RPMI7951 (cell line): ENCODE results near the gene SMYD3. TPM values are rescaled to one million over a fixed set of nuclear protein-coding genes. Genes with fewer than 3 reads are reported as not detected.

Source experiments
- DNase-seq: peaks from one replicate; pipeline ENCODE4 v3.0.0-alpha.2; 2012; ENCODE audit warnings: low read depth
- total RNA-seq: library from RNA; depleted of rRNA; stranded (reverse); fragments of >200 nt; shearing (Covaris generic); gene quantifications from 2 replicates; pipeline ENCODE4 v1.2.3, GENCODE V29; 2014

Gene SMYD3
- total RNA-seq, 1 experiment from 2014 or later: 33.9 TPM

DNA sequence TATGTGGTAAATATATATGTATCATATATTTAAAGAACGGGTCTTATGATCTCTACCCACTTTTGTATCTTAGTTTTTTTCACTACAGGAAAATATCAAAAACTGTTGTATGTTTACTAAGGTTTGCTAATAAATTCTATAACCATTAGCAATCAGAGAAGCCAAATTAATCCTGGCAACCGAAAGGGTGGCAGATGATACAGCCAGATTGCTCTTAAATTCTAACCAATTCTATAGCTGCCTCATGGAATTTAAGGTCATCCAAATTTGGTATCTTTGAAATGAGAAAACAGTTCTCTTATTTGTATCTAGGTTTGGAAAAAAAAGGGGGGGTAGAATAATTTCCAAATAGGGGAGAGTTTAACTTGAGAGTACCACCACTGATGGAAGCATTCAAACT is 591.2 kb downstream of the SMYD3 start:
- DNase-seq: no peak

DNA sequence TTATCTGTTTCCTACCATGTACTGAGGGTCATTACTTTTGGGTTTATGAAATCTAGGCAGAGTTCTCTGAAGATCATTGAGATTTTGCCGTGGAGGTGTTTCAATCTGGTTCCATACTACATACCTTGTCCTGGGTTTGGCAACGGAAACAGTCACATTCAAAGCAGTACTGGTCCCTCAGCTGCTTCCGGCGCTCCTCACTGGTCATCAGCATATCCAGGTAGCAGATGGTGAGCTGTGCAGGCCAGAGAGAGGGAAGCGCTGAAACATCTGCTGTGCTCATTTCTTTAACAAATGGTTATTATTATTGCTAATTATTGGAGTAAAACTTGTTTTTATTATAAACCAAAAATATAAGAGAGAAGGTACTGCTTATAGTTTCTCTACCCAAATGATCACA is 591.7 kb downstream of the SMYD3 start:
- no peak for DNase-seq

GRCh38 chr1:245908543-245908942 is 598.5 kb downstream of the SMYD3 start:
- DNase-seq: no peak

- no peak for DNase-seq
Observed at GRCh38 chr1:245906207-245906606, 600.9 kb downstream of the SMYD3 start.

DNA sequence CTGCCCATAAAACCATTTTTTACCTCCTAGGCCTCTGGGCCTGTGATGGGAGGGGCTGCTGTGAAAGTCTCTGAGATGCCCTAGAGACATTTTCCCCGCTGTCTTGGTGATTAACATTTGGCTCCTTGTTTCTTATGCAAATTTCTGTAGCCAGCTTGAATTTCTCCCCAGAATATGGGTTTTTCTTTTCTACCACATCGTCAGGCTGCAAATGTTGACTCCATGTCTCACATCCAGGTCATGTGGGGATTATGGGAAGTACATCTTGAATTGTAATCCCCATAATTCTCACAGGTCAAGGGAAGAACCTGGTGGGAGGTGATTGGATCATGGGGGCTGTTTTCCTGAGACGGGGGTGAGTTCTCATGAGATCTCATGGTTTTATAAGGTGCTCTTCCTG is 603.2 kb downstream of the SMYD3 start:
- no peak for DNase-seq

GRCh38 chr1:245901565-245901964 is 605.5 kb downstream of the SMYD3 start:
- no peak for DNase-seq

DNA sequence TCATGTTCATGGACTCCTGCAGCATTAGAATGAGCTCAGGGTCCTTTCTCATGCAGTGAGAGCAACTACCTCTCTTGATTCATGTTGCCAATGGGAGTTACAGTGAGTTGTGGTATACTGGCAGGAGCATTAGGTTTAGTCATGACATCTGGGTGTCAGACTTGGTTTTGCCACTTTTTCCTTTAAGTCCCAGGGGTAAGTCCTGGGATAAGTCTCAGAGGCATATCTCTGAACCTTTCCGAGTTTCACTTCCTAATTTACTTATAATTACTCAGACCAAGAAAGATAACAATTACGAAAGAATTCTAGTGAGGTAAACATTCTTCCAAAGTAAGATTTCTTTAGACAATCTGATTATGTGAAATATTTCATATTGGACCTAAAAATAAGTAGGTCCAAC is 606.0 kb downstream of the SMYD3 start:
- no peak for DNase-seq

DNA sequence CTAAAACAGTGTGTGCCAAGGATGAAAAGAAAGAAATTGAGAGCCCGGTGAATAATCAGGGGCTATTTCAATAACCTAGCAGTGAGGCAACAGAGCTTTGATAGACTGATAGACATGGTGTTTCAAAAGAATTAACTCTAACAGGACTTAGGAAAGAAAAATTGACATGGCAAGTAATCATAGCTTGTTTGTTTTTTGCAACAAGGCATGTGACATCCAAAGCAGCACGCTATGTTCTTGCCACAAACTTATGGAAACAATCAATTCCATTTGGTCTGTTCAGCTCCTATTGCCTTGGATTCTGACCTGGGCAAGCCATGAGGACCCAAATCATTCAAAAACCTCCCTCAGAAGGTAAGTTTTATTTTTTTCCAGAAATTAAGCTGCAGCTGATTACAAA is 608.5 kb downstream of the SMYD3 start:
- no peak for DNase-seq

GRCh38 chr1:245896258-245896657 is 610.8 kb downstream of the SMYD3 start:
- DNase-seq: no peak

DNA sequence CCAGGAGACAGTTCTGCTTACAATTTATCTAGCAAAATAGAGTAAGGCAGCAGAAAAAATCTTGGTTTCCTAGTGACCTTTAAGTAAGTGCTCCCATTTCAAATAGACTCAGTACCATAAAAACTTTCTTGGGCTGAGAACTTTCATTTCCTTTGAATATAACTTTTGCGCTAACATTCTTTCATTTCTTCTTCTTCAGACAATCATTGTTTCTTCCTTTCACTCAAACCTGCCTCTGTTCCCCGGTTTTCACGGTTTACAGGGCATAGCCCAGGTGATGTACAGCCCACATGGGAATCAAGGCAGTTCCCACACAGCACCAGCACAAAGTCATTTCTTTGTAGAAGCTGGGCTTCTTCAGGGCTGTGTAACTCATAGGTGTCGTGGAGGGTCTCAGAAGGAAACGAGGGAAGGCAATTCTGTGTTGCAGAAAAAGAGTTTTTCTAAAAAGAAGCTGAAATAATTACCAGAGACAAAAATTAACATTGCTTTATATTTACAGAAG is 611.6 kb downstream of the SMYD3 start:
- no peak for DNase-seq

- peak; percentile 76 for DNase-seq
Observed at GRCh38 chr1:245894843-245895242, 612.2 kb downstream of the SMYD3 start.

GRCh38 chr1:245893025-245893424 is 614.1 kb downstream of the SMYD3 start:
- DNase-seq: no peak

DNA sequence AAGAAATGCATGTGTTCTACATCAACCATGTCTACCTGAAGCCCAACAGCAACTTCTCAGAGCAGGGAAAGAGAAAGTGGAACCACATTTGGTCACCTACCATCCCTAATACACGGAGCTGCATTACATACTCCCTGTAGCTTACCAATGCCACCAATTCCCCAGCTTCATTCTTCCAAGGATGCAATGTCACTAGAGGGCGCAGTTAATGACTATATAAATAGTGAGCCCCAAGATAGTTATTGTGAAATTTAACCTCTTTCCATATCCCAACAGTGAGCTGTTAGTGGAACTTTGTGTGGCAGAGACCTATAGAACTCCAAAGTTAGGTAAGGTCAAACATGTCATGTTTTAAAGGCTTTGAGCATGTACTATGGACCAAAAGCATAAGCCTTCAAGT is 618.3 kb downstream of the SMYD3 start:
- peak; percentile 58 for DNase-seq

- DNase-seq: no peak
Observed at GRCh38 chr1:245887829-245888228, 619.2 kb downstream of the SMYD3 start.

DNA sequence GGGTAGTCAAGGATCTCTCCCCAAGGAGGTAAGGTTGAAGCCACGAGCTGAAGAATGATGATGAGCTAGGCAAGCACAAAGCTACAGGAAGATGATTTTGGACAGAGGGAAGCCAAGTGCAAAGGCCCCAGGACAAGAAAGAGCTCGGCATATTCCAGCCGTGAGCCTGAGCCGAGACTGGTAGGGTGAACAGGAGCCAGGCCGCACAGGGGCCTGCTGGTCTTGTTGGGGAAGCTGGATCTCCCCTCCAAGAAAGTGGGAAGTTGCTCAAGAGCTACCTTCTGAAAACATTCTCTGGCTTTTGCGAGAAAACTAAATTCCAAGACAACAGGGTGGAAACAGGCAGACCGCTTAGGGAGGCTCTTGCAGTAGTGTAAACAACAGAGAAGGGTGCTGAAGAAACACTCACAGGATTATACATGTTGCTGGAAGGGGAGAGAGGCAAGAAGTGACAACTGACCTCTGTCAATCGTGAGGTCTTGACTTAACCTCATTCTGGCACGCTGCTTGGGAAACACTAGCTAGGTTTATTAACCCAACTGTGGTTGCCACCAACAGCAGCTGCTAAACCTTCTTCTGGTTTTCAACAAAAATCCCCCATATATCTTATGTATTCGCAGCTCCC is 625.2 kb downstream of the SMYD3 start:
- DNase-seq: no peak

- DNase-seq: peak; percentile 79
Observed at GRCh38 chr1:245880754-245881403, 626.2 kb downstream of the SMYD3 start.

GRCh38 chr1:245879091-245879490 is 628.0 kb downstream of the SMYD3 start:
- DNase-seq: no peak

DNA sequence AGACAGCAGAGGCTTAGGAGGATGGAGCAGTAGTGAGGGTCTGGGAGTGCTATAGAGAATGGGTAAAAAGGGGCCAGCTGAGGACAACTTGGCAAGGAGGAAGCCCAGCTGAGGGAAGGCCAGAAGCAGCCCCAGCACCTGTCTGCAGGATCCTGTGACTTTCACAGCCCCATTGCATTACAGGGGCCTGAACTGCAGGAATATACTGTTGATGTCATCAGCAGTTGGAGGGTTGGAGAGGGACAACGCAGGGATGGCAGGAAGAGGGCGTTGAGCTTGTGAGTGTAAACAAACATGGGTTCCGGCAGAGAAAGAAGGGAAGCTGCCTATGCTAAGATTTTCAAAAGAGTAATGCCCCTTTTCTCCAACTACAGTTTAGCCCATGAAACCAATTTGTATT is 628.5 kb downstream of the SMYD3 start:
- no peak for DNase-seq

DNA sequence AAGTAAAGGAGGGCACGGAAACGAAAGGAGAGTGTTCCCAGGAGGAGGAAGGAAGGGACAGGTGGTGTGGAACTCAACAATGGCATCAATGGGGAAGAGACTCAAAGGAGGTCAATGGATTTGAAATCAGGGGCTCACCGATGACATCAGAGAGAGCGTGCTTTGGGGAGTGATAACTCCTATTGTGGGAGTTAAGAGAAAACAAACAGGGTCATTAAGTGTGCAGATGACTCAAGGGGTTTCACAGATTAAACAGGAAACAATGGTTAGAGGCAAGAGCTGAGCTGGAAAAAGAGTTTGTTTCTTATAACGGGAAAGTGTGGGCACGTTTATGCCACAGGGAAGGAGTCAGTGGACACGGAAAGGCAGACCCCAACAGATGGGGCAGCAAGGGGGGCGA is 629.1 kb downstream of the SMYD3 start:
- no peak for DNase-seq

DNA sequence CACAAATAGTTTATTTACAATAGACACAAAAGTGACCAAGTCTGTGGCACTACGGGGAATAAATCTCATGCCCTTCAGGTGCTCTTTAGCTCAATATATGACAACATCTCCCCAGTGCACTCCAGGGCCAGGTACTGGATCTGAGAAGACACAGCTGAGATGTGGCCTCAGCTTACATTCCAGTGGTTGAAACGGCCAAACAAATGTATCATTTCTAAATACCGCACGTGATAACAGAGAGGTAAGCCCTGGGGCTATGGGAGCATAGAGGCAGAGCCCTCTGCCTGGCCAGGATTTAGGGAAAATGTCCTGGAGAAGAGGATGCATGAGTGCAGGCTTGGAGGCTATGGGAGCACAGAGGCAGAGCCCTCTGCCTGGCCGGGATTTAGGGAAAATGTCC is 630.5 kb downstream of the SMYD3 start:
- DNase-seq: peak; percentile 66

DNA sequence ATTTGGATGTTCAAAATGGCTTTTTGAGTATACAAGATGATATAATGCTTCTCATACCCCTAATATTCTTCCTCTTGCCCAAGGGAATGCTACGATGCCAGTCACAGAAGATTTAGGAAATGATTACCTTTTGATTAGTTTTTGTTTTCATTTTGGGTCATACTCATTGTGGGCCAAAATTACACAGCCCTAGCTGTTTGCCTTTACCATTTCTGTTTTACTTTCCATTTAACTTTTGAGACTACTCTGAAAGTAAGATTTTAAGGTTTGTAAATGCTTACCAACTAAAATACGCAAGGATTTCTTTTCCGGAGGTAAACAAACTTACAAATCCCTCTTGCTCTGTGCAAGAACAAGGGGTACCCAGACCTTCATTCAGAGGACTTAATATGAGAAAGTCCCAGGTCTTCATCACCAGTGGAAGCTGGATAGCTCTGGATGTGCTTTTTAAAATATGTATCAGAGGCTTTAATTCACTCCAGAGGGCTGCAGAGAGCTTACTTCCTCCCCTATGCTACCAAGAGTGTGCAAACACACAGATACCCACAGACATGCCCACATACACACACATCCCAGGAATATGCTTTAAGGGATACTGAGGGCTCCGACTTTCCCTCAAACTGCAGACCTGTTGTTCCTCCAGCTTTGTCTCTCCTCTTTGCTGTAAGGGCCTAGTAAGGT is 631.4 kb downstream of the SMYD3 start:
- no peak for DNase-seq

DNA sequence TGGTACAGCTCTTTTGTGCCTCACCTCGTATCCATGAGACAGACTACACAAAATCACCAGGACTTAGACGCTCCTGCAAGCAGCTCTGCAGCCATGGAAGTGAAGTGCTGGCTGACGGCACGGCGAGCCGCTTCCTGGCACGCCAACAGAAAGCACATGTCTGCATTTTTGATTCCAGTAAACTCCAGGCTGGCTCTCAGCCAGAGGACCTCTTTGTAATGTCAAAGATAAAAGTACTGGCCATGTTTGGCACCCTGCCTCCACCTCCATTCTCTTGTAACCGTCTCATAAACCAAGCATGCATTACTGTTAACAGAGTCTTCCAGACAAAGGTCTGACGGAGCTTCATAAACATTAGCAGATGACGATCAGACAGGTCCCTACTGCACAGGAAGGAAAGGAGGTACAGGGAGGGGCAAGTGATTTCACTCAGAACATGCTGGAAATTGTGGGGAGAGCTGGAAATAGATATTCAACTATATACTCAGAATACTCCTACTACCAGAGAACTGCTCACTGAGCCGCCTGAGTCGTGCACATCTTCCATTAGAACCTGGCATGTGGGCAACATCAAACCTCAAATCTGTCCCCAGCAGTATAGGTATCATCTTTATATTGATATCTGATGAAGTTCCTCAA is 632.0 kb downstream of the SMYD3 start:
- DNase-seq: peak; percentile 99
